ENCODE results near the gene DNAAF1.

The DNAAF1 gene

DNA sequence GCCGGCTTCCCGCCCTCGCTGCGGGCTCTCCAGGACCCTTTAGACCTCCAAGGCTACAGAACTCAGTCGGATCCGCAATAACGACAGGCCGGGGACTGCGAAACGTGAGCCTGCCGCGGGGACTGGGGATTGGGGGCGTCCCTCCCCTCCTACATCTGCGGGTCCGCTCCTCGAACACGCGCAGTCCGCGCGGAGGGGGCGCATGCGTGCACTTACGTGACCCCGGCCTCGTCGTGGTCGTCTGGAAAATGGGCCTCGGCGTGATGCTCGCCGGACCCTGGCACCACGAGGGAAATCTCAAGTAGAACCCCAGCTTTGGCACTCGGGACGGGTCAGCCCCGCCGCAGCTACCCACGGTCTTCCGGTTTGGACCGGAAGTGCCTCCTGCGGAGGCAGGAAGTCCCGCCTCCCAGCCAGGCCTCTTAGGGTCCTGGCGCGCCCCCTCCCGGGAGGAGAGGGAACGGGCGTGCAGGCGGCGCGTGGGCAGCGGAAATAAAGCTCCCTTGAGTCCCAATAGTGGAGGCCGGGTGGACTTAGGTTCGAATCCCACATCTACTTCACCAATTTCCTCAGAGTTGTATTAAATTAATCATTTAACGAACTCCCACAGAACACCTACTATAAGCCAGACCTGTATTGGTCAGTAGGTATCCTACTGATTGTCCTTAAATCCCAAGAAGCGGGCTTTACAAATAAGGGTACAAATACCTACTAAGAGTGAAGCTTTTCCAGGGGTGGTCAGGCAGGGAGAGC lies 41.8 kb downstream of the DNAAF1 start, which contains the start of gene TAF1C (continued):
- TF ChIP-seq TCF7L2 (IDR thresholded peaks at IDR 0.05; ENCODE audit: borderline replicate concordance, low read depth, low read length) (no peak), ZNF768 (tag by site-specific recombination; IDR thresholded peaks at IDR 0.05) (no peak), ZNF350 (tag by site-specific recombination; IDR thresholded peaks at IDR 0.05) (no peak), BCL11A (tag by site-specific recombination; IDR thresholded peaks at IDR 0.05; ENCODE audit: low read depth) (no peak), ZNF10 (tag by site-specific recombination; IDR thresholded peaks at IDR 0.05) (no peak), ZNF654 (tag by site-specific recombination; IDR thresholded peaks at IDR 0.05; ENCODE audit: low read depth) (peak; percentile 56), ZNF184 (tag by site-specific recombination; IDR thresholded peaks at IDR 0.05) (no peak), ZNF626 (tag by site-specific recombination; IDR thresholded peaks at IDR 0.05) (no peak), ZNF133 (tag by site-specific recombination; IDR thresholded peaks at IDR 0.05) (no peak), ZNF560 (tag by site-specific recombination; IDR thresholded peaks at IDR 0.05; ENCODE audit: borderline replicate concordance) (no peak), GLI2 (tag by site-specific recombination; IDR thresholded peaks at IDR 0.05; ENCODE audit: borderline replicate concordance, low read depth) (no peak), ZNF302 (tag by site-specific recombination; IDR thresholded peaks at IDR 0.05; ENCODE audit: low read depth) (no peak), ZNF792 (tag by site-specific recombination; IDR thresholded peaks at IDR 0.05) (no peak), ZNF211 (tag by site-specific recombination; IDR thresholded peaks at IDR 0.05; ENCODE audit: low read depth) (no peak), KLF9 (tag by site-specific recombination; IDR thresholded peaks at IDR 0.05; ENCODE audit: low read depth) (peak; percentile 29; the same call in 1 of the 2 replicates), ZNF514 (tag by site-specific recombination; IDR thresholded peaks at IDR 0.05) (no peak), ZNF660 (tag by site-specific recombination; IDR thresholded peaks at IDR 0.05) (peak; percentile 81), OSR2 (tag by site-specific recombination; IDR thresholded peaks at IDR 0.05) (no peak), ZNF157 (tag by site-specific recombination; IDR thresholded peaks at IDR 0.05) (no peak), ZNF354C (tag by site-specific recombination; IDR thresholded peaks at IDR 0.05; ENCODE audit: borderline replicate concordance, low read depth) (no peak), ZEB2 (tag by site-specific recombination; IDR thresholded peaks at IDR 0.05) (no peak; the same call in 1 of the 2 replicates)
- TF ChIP-seq, protein P1, sequence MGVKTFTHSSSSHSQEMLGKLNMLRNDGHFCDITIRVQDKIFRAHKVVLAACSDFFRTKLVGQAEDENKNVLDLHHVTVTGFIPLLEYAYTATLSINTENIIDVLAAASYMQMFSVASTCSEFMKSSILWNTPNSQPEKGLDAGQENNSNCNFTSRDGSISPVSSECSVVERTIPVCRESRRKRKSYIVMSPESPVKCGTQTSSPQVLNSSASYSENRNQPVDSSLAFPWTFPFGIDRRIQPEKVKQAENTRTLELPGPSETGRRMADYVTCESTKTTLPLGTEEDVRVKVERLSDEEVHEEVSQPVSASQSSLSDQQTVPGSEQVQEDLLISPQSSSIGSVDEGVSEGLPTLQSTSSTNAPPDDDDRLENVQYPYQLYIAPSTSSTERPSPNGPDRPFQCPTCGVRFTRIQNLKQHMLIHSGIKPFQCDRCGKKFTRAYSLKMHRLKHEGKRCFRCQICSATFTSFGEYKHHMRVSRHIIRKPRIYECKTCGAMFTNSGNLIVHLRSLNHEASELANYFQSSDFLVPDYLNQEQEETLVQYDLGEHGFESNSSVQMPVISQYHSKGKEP (tag by site-specific recombination; IDR thresholded peaks at IDR 0.05) = no peak
- TF ChIP-seq, protein P2, sequence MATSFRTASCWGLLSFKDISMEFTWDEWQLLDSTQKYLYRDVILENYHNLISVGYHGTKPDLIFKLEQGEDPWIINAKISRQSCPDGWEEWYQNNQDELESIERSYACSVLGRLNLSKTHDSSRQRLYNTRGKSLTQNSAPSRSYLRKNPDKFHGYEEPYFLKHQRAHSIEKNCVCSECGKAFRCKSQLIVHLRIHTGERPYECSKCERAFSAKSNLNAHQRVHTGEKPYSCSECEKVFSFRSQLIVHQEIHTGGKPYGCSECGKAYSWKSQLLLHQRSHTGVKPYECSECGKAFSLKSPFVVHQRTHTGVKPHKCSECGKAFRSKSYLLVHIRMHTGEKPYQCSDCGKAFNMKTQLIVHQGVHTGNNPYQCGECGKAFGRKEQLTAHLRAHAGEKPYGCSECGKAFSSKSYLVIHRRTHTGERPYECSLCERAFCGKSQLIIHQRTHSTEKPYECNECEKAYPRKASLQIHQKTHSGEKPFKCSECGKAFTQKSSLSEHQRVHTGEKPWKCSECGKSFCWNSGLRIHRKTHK (tag by site-specific recombination; IDR thresholded peaks at IDR 0.05) = no peak
- TF ChIP-seq, protein P3, sequence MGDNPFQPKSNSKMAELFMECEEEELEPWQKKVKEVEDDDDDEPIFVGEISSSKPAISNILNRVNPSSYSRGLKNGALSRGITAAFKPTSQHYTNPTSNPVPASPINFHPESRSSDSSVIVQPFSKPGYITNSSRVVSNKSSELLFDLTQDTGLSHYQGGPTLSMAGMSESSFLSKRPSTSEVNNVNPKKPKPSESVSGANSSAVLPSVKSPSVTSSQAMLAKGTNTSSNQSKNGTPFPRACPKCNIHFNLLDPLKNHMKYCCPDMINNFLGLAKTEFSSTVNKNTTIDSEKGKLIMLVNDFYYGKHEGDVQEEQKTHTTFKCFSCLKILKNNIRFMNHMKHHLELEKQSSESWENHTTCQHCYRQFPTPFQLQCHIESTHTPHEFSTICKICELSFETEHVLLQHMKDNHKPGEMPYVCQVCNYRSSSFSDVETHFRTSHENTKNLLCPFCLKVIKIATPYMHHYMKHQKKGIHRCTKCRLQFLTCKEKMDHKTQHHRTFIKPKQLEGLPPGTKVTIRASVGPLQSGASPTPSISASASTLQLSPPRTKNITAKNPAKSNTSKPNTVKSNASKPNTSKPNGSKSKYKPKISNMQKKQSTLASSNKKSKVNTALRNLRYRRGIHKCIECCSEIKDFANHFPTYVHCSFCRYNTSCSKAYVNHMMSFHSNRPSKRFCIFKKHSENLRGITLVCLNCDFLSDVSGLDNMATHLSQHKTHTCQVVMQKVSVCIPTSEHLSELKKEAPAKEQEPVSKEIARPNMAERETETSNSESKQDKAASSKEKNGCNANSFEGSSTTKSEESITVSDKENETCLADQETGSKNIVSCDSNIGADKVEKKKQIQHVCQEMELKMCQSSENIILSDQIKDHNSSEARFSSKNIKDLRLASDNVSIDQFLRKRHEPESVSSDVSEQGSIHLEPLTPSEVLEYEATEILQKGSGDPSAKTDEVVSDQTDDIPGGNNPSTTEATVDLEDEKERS (tag by site-specific recombination; IDR thresholded peaks at IDR 0.05) = no peak
- TF ChIP-seq, protein P4, sequence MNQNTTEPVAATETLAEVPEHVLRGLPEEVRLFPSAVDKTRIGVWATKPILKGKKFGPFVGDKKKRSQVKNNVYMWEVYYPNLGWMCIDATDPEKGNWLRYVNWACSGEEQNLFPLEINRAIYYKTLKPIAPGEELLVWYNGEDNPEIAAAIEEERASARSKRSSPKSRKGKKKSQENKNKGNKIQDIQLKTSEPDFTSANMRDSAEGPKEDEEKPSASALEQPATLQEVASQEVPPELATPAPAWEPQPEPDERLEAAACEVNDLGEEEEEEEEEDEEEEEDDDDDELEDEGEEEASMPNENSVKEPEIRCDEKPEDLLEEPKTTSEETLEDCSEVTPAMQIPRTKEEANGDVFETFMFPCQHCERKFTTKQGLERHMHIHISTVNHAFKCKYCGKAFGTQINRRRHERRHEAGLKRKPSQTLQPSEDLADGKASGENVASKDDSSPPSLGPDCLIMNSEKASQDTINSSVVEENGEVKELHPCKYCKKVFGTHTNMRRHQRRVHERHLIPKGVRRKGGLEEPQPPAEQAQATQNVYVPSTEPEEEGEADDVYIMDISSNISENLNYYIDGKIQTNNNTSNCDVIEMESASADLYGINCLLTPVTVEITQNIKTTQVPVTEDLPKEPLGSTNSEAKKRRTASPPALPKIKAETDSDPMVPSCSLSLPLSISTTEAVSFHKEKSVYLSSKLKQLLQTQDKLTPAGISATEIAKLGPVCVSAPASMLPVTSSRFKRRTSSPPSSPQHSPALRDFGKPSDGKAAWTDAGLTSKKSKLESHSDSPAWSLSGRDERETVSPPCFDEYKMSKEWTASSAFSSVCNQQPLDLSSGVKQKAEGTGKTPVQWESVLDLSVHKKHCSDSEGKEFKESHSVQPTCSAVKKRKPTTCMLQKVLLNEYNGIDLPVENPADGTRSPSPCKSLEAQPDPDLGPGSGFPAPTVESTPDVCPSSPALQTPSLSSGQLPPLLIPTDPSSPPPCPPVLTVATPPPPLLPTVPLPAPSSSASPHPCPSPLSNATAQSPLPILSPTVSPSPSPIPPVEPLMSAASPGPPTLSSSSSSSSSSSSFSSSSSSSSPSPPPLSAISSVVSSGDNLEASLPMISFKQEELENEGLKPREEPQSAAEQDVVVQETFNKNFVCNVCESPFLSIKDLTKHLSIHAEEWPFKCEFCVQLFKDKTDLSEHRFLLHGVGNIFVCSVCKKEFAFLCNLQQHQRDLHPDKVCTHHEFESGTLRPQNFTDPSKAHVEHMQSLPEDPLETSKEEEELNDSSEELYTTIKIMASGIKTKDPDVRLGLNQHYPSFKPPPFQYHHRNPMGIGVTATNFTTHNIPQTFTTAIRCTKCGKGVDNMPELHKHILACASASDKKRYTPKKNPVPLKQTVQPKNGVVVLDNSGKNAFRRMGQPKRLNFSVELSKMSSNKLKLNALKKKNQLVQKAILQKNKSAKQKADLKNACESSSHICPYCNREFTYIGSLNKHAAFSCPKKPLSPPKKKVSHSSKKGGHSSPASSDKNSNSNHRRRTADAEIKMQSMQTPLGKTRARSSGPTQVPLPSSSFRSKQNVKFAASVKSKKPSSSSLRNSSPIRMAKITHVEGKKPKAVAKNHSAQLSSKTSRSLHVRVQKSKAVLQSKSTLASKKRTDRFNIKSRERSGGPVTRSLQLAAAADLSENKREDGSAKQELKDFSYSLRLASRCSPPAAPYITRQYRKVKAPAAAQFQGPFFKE (tag by site-specific recombination; IDR thresholded peaks at IDR 0.05; ENCODE audit: borderline replicate concordance) = no peak
- TF ChIP-seq, protein P5, sequence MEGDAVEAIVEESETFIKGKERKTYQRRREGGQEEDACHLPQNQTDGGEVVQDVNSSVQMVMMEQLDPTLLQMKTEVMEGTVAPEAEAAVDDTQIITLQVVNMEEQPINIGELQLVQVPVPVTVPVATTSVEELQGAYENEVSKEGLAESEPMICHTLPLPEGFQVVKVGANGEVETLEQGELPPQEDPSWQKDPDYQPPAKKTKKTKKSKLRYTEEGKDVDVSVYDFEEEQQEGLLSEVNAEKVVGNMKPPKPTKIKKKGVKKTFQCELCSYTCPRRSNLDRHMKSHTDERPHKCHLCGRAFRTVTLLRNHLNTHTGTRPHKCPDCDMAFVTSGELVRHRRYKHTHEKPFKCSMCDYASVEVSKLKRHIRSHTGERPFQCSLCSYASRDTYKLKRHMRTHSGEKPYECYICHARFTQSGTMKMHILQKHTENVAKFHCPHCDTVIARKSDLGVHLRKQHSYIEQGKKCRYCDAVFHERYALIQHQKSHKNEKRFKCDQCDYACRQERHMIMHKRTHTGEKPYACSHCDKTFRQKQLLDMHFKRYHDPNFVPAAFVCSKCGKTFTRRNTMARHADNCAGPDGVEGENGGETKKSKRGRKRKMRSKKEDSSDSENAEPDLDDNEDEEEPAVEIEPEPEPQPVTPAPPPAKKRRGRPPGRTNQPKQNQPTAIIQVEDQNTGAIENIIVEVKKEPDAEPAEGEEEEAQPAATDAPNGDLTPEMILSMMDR (tag by site-specific recombination; IDR thresholded peaks at IDR 0.05) = peak; percentile 94
